Measurements from ENCODE around the gene TTC7B. TPM values are rescaled to one million over a fixed set of nuclear protein-coding genes. Genes with fewer than 3 reads are reported as not detected.

Gene TTC7B
- polyA plus RNA-seq, 1 donor from 2014 or later = 19.9 TPM

- Histone ChIP-seq H2AFZ (ENCODE audit: low read depth, low read length) (no peak overlapping the region), H3K4me2 (ENCODE audit: low read length) (no peak overlapping the region), H4K20me1 (ENCODE audit: insufficient read depth) (no peaks in the 10 kb centered on the region), H3K27ac (ENCODE audit: low read length) (no peak overlapping the region), H3K9me2 (ENCODE audit: insufficient read depth, low read length) (no peaks in the 10 kb centered on the region), H3K9me3 (ENCODE audit: low read length) (no peaks in the 10 kb centered on the region), H3K79me2 (replicated peaks; ENCODE audit: insufficient read depth, low read length) (no peaks in the 10 kb centered on the region), H3F3A (ENCODE audit: insufficient read depth, low read length, poor library complexity, severe bottlenecking) (no peaks in the 10 kb centered on the region), H3K4me3 (ENCODE audit: low read length) (no peak overlapping the region), H3K36me3 (ENCODE audit: insufficient read depth, low read length) (no peaks in the 10 kb centered on the region), H3K27me3 (ENCODE audit: insufficient read depth, low read depth, low read length) (no peaks in the 10 kb centered on the region), H3K9ac (ENCODE audit: low read length) (no peak overlapping the region)
- TF ChIP-seq POLR2AphosphoS5 (IDR thresholded peaks at IDR 0.05) (no peak), RAD21 (conservative IDR thresholded peaks at IDR 0.05) (no peak)
These were observed 75.1 kb downstream of the TTC7B start for GRCh38 chr14:90740946-90741681.

- Histone ChIP-seq H3K9me2 (ENCODE audit: insufficient read depth, low read length) (no peaks in the 10 kb centered on the region), H3K9ac (ENCODE audit: low read length) (no peak overlapping the region), H4K20me1 (ENCODE audit: insufficient read depth) (no peaks in the 10 kb centered on the region), H3K9me3 (ENCODE audit: low read length) (no peaks in the 10 kb centered on the region), H2AFZ (ENCODE audit: low read depth, low read length) (no peak overlapping the region), H3K27me3 (ENCODE audit: insufficient read depth, low read depth, low read length) (no peaks in the 10 kb centered on the region), H3K4me2 (ENCODE audit: low read length) (no peak overlapping the region), H3K79me2 (replicated peaks; ENCODE audit: insufficient read depth, low read length) (no peaks in the 10 kb centered on the region), H3K4me3 (ENCODE audit: low read length) (no peak overlapping the region), H3K27ac (ENCODE audit: low read length) (no peak overlapping the region), H3F3A (ENCODE audit: insufficient read depth, low read length, poor library complexity, severe bottlenecking) (no peaks in the 10 kb centered on the region), H3K36me3 (ENCODE audit: insufficient read depth, low read length) (no peaks in the 10 kb centered on the region)
- no peak for TF ChIP-seq TAF1 (IDR thresholded peaks at IDR 0.05; ENCODE audit: low read depth)
- TF ChIP-seq SMC3 (conservative IDR thresholded peaks at IDR 0.05; ENCODE audit: poor library complexity) = no peak
- TF ChIP-seq CTCF (IDR thresholded peaks at IDR 0.05; ENCODE audit: poor library complexity, severe bottlenecking) = no peak
- TF ChIP-seq RAD21 (conservative IDR thresholded peaks at IDR 0.05) = no peak
- no peak for TF ChIP-seq REST (IDR thresholded peaks at IDR 0.05; ENCODE audit: borderline replicate concordance)
- TF ChIP-seq MXI1 (conservative IDR thresholded peaks at IDR 0.05; ENCODE audit: poor library complexity, severe bottlenecking) = no peak
- TF ChIP-seq EP300 (conservative IDR thresholded peaks at IDR 0.05; ENCODE audit: poor library complexity, severe bottlenecking) = no peak
- no peak for TF ChIP-seq EZH2 (IDR thresholded peaks at IDR 0.05; ENCODE audit: borderline replicate concordance, insufficient read depth, low read length, poor library complexity, severe bottlenecking)
- no peak for TF ChIP-seq POLR2AphosphoS5 (IDR thresholded peaks at IDR 0.05)
These were observed 76.1 kb downstream of the TTC7B start for GRCh38 chr14:90740081-90740480.
